SU-DHL-6 (cell line): ENCODE results near the gene SPSB3.
"Not testable (repeated sequence)": the region's sequence is repeated elsewhere in the genome, so short reads cannot be mapped to it uniquely, and the experiment has no call there.

Experiments used
- H2AFZ ChIP-seq: fragments of 200-600 bp; sonication (generic); 2 replicates; pipeline ENCODE4 v1.6.1; 2014; ENCODE audit warnings: low read depth, mild to moderate bottlenecking, moderate library complexity, mixed read lengths, antibody characterized with exemption, low read length; ENCODE audit not compliant: severe bottlenecking
- H3F3A ChIP-seq: fragments of 200-600 bp; shearing (Covaris generic); 2 replicates; pipeline ENCODE4 v1.6.0; 2016; ENCODE audit warnings: antibody characterized with exemption, mild to moderate bottlenecking; ENCODE audit not compliant: insufficient read depth
- H3K27ac ChIP-seq: fragments of 200-600 bp; sonication (generic); 2 replicates; pipeline ENCODE4 v1.5.1; 2016; ENCODE audit warnings: low read depth, mild to moderate bottlenecking, low read length, moderate library complexity, mixed read lengths
- H3K27me3 ChIP-seq: fragments of 200-600 bp; sonication (generic), shearing (Covaris generic); 2 replicates; pipeline ENCODE4 v1.6.0; 2014; ENCODE audit warnings: mild to moderate bottlenecking, low read length
- H3K36me3 ChIP-seq: fragments of 200-600 bp; sonication (generic); 2 replicates; pipeline ENCODE4 v1.6.1; 2014; ENCODE audit warnings: mild to moderate bottlenecking, low read length, mixed read lengths
- H3K4me2 ChIP-seq: fragments of 300-600, 200-600 bp; shearing (Covaris generic), sonication (generic); 2 replicates; pipeline ENCODE4 v1.6.0; 2014; ENCODE audit warnings: low read length, low read depth, mild to moderate bottlenecking; ENCODE audit not compliant: poor library complexity, severe bottlenecking
- H3K4me3 ChIP-seq: fragments of 200-600 bp; sonication (generic); 2 replicates; pipeline ENCODE4 v1.5.1; 2014; ENCODE audit warnings: antibody characterized with exemption, low read length, mild to moderate bottlenecking, mixed read lengths; ENCODE audit not compliant: insufficient read depth, poor library complexity, severe bottlenecking
- H3K79me2 ChIP-seq: fragments of 200-600 bp; sonication (generic); 2 replicates; pipeline ENCODE4 v1.6.1; 2014; ENCODE audit warnings: mild to moderate bottlenecking, low read length, moderate library complexity; ENCODE audit not compliant: insufficient read depth
- H3K9ac ChIP-seq: fragments of 200-600 bp; sonication (generic); 2 replicates; pipeline ENCODE4 v1.7.0; 2014; ENCODE audit warnings: mild to moderate bottlenecking, low read length
- H3K9me2 ChIP-seq: fragments of 200-600 bp; sonication (generic); replicated peaks from 2 replicates; pipeline ENCODE4 v1.6.1; 2014; ENCODE audit warnings: low read length; ENCODE audit not compliant: insufficient read depth
- H3K9me3 ChIP-seq: fragments of 200-600 bp; sonication (generic); 2 replicates; pipeline ENCODE4 v1.6.1; 2014; ENCODE audit warnings: low read length, mixed read lengths; ENCODE audit not compliant: insufficient read depth
- H4K20me1 ChIP-seq: fragments of 200-600 bp; sonication (generic); 2 replicates; pipeline ENCODE4 v1.6.1; 2014; ENCODE audit warnings: low read depth, mild to moderate bottlenecking, antibody characterized with exemption, low read length, moderate library complexity, mixed read lengths
- EZH2phosphoT487 ChIP-seq: fragments of 200-600 bp; sonication (generic), shearing (Covaris generic); conservative IDR thresholded peaks from 2 replicates; pipeline ENCODE4 v1.6.1; 2018; ENCODE audit warnings: mild to moderate bottlenecking, antibody characterized with exemption, low read length, moderate library complexity, mixed read lengths
- TF ChIP-seq, protein P1 (sequence below): fragments of 200-600 bp; sonication (generic); IDR thresholded peaks from one replicate; pipeline ENCODE4 v1.5.1; 2017; ENCODE audit warnings: antibody characterized with exemption, mild to moderate bottlenecking, low read length, moderate library complexity; ENCODE audit not compliant: insufficient read depth, poor library complexity, severe bottlenecking

SPSB3 gene

GRCh38 chr16:1740234-1740633, 42.1 kb downstream of the SPSB3 start:
- Histone ChIP-seq H3F3A (peaks cover 12% of the 10 kb centered on the region), H3K9me3 (peaks cover 4% of the 10 kb centered on the region; the same call in 1 of the 2 replicates), H3K27ac (no peak overlapping the region), H2AFZ (no peak overlapping the region), H3K4me2 (no peak overlapping the region), H4K20me1 (no peaks in the 10 kb centered on the region), H3K36me3 (no peaks in the 10 kb centered on the region), H3K4me3 (no peak overlapping the region), H3K9ac (no peak overlapping the region), H3K9me2 (no peaks in the 10 kb centered on the region), H3K27me3 (no peaks in the 10 kb centered on the region), H3K79me2 (no peaks in the 10 kb centered on the region)
- TF ChIP-seq, protein P1, sequence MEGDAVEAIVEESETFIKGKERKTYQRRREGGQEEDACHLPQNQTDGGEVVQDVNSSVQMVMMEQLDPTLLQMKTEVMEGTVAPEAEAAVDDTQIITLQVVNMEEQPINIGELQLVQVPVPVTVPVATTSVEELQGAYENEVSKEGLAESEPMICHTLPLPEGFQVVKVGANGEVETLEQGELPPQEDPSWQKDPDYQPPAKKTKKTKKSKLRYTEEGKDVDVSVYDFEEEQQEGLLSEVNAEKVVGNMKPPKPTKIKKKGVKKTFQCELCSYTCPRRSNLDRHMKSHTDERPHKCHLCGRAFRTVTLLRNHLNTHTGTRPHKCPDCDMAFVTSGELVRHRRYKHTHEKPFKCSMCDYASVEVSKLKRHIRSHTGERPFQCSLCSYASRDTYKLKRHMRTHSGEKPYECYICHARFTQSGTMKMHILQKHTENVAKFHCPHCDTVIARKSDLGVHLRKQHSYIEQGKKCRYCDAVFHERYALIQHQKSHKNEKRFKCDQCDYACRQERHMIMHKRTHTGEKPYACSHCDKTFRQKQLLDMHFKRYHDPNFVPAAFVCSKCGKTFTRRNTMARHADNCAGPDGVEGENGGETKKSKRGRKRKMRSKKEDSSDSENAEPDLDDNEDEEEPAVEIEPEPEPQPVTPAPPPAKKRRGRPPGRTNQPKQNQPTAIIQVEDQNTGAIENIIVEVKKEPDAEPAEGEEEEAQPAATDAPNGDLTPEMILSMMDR, result no peak
- no peak for TF ChIP-seq EZH2phosphoT487

DNA sequence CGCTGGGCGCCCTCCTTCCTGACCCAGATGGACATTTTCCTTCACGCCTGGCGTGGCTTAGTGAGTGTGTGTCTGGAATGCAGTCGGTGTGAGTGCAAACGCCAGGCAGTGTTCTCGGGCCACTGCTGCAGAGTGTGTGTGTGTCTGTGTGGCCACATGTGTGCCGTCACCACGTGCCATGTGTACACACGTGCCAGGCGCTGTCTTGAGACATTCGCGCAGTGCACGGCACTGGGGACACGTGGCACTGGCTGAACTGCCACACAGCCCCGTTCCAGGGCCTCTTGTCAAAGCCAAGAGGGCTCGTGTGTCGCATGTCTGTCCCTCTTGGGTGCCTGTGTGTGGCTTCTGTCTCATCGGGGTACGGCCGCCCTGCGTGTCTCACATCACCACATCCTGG, 47.6 kb downstream of the SPSB3 start:
- H3K9ac ChIP-seq, result no peak overlapping the region
- H3K9me3 ChIP-seq, result peaks cover 4% of the 10 kb centered on the region; the same call in 1 of the 2 replicates
- TF ChIP-seq EZH2phosphoT487, result no peak
- TF ChIP-seq, protein P1, result no peak
- H4K20me1 ChIP-seq, result no peaks in the 10 kb centered on the region
- no peak overlapping the region for H3K4me3 ChIP-seq
- no peaks in the 10 kb centered on the region for H3K27me3 ChIP-seq
- H3K27ac ChIP-seq, result no peak overlapping the region
- H2AFZ ChIP-seq, result no peak overlapping the region
- no peaks in the 10 kb centered on the region for H3K36me3 ChIP-seq
- no peaks in the 10 kb centered on the region for H3K9me2 ChIP-seq
- H3F3A ChIP-seq, result peaks cover 12% of the 10 kb centered on the region
- no peaks in the 10 kb centered on the region for H3K79me2 ChIP-seq
- no peak overlapping the region for H3K4me2 ChIP-seq

DNA sequence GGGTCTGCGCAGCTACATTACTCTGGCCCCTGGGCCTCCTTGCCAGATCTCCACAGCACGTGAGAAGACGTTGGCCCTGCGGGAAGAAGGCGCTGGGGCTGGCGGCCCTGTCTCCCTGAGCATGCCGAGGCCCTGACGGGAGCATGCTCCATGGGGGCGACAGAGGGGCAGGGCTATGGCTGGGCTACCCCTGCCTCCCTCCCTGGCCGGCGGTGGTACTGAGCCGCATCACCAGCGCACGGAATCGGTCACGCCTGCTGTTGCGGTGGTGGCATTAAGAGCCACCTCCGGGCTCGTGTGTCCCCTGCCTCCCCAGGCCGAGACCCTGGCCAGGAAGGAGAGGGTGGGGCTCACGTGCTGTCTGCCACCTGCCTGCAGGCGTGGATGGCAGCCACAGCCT, 48.2 kb downstream of the SPSB3 start:
- Histone ChIP-seq H3K4me2 (no peak overlapping the region), H3F3A (peaks cover 9% of the 10 kb centered on the region), H3K4me3 (no peak overlapping the region), H3K79me2 (no peaks in the 10 kb centered on the region), H3K27me3 (no peaks in the 10 kb centered on the region), H4K20me1 (no peaks in the 10 kb centered on the region), H3K9ac (no peak overlapping the region), H2AFZ (no peak overlapping the region), H3K27ac (no peak overlapping the region), H3K9me2 (no peaks in the 10 kb centered on the region), H3K36me3 (no peaks in the 10 kb centered on the region), H3K9me3 (peaks cover under 1% of the 10 kb centered on the region; the same call in 1 of the 2 replicates)
- no peak for TF ChIP-seq EZH2phosphoT487
- TF ChIP-seq, protein P1, result no peak

DNA sequence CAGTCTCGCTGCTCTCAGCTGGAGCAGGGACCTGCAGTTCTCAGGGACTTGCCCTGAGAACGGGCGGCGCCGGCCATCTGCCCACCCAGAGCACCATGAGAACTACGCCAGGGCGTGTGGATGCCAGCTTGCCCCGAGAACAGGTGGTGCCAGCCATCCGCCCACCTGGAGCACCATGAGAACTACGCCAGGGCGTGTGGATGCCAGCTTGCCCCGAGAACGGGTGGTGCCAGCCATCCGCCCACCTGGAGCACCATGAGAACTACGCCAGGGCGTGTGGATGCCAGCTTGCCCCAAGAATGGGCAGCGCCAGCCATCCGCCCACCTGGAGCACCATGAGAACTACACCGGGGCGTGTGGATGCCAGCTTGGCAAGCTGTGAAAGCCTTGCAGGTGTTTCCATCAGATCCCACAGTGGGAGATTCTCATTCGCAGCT, 49.8 kb downstream of the SPSB3 start:
- not testable (repeated sequence) for H3K9me3 ChIP-seq, H3K4me2 ChIP-seq, H3K27me3 ChIP-seq, H3K79me2 ChIP-seq, H3K9ac ChIP-seq, H3K9me2 ChIP-seq, H2AFZ ChIP-seq, H3K27ac ChIP-seq, H3K4me3 ChIP-seq, H3F3A ChIP-seq, H4K20me1 ChIP-seq, H3K36me3 ChIP-seq
